Anterior cingulate cortex (tissue), 58 donors: ENCODE measurements around the gene CUL2.
A peak's percentile ranks its signal among the peaks of the same experiment; 100 is the strongest.
"Not testable (repeated sequence)": the region's sequence is repeated elsewhere in the genome, so short reads cannot be mapped to it uniquely, and the experiment has no call there.

ENCODE experiments used
- DNase-seq, 58 donors: peaks; one replicate each; lab custom pipeline; 2025; lab: John Stamatoyannopoulos, UW

The CUL2 gene

GRCh38 chr10:35080261-35080660, 9.9 kb downstream of the CUL2 start:
- DNase-seq: not testable (repeated sequence)

DNA sequence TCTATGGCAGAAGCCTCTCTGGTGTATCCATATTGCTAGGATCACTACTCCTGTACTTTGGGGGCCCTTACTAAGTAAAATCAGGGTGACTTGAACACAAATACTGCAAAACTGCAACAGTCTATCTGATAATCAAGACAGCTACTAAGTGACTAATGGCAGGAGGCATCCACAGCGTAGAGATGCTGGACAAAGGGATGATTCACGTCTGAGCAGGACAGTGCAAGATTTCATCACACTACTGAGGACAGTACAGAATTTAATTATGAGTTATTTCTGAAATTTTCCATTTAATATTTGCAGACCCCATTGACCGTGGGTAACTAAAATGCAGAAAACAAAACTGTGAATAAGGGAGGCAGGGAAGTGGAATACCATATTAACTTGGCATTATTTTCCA, 10.4 kb downstream of the CUL2 start:
- DNase-seq: peak in 1 of 58 donors; percentile 7

DNA sequence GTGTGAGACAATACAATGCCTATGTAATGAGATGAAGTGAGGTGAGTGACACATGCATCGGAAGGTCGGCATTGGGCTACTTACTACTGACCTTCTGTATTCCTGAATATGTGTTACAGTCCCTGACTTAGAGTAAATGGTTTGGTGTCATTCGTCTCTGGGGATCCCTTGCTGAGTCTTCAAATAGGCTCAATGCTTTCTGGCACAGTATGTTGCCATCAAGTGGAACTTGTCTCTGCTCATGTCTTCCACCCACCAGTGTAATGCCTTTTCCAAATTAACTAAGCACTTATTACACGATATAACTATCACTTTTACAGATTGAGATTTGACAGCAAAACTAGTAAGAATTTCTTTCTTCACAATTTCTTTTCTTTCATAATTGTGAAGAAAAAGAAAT, 10.9 kb downstream of the CUL2 start:
- DNase-seq: no peak

- DNase-seq: no peak
Observed at GRCh38 chr10:35075228-35075627, 14.9 kb downstream of the CUL2 start.

- DNase-seq: no peak
Observed at GRCh38 chr10:35074266-35074665, 15.9 kb downstream of the CUL2 start.

- no peak for DNase-seq
Observed at GRCh38 chr10:35070521-35070920, 19.6 kb downstream of the CUL2 start.

GRCh38 chr10:35063837-35064454, 26.2 kb downstream of the CUL2 start:
- DNase-seq: no peak

- no peak for DNase-seq
Observed at GRCh38 chr10:35059481-35059880, 30.7 kb downstream of the CUL2 start.

DNA sequence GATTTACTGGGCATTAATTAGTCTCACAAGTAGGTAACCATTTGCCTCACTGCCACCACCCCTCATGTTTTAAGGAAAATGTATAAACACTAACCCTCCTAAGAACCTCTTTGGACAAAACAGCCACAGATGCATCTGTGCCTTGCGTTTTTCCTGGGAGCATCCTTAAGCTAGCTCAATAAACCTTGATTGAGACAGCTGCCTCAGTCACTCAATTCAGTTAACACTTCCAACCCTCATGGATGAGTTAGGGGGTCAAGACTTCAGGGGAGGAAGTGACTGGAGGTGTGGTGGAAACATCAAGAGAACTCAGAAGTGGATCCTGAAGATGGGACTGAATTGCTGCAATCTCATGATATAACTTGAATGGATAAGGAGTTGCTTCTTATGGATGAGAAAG, 31.5 kb downstream of the CUL2 start:
- DNase-seq: no peak

DNA sequence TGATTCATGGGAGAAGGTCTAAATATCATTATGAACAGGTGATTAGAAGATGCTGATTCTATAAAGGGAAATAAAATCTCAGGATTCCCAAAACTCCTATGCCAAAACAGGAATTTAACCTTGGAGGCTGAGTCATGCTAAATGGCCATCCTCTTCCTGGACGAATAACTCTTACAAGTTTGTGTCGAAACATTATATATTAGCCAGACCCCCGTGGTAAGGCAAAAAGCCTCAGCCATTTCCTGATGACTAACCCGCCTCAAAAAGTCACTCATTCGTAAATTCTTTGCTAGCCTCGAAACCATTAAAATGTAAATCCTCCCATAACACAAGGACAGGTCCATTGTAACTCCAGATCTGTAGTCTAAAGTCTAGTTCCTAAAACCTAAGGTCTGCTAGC, 32.0 kb downstream of the CUL2 start:
- DNase-seq: no peak

- DNase-seq: no peak
Observed at GRCh38 chr10:35056686-35057085, 33.5 kb downstream of the CUL2 start.

DNA sequence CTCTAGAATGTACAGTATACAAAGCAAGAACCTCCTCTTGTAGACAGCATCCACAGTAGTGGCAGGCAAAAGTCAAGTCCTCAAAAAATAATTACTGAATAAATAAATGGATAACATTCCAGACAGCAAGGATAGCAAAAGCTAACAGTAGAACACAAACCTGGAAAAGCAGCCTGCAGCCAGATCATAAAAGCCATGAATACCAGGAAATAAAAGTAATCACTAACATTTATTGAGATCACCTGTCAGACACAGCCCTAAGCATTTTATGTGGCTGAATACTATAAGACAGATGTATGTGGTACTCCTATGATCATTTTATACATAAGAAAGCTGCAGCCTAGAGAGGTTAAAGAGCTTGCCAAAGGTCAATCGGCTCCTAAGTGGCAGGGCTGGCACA, 34.0 kb downstream of the CUL2 start:
- DNase-seq: no peak

DNA sequence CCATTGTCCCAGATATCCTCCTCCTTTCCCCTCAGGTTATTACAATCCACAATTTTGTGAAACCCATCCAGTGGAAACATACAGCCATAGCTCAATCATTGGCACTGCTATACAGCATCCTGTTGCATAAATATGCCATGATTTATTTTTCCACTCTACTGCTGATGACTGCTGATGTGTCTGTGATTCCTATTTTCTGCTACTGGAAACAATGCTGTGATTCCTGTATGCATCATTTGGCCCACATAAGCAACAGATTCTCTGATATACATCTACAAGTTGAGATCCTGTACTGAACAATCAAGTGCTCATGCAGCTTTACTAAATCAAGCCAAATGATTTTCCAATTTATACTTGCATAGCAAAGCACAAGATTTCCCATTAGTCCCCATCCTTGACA, 39.6 kb downstream of the CUL2 start:
- no peak for DNase-seq

GRCh38 chr10:35046074-35046473, 44.1 kb downstream of the CUL2 start:
- no peak for DNase-seq

GRCh38 chr10:35045275-35045674, 44.9 kb downstream of the CUL2 start:
- not testable (repeated sequence) for DNase-seq

GRCh38 chr10:35043796-35044344, 46.3 kb downstream of the CUL2 start:
- DNase-seq: no peak

GRCh38 chr10:35042783-35043182, 47.4 kb downstream of the CUL2 start:
- DNase-seq: no peak

DNA sequence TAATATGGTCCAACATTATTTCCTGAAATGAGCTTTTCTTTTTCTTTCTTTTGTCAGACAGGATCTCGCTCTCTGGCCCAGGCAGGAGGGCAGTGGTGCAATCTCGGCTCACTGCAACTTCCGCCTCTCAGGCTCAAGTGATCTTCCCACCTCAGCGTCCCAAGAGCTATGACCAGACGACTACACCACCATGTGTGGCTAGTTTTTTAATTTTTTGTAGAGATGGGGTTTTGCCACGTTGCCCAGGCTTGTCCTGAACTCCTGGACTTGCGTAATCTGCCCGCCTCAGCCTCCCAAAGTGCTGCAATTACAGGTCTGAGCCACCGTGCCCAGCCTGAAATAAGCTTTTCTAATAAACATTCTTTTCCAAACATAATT, 48.6 kb downstream of the CUL2 start:
- DNase-seq: peak in 1 of 58 donors; percentile 0

DNA sequence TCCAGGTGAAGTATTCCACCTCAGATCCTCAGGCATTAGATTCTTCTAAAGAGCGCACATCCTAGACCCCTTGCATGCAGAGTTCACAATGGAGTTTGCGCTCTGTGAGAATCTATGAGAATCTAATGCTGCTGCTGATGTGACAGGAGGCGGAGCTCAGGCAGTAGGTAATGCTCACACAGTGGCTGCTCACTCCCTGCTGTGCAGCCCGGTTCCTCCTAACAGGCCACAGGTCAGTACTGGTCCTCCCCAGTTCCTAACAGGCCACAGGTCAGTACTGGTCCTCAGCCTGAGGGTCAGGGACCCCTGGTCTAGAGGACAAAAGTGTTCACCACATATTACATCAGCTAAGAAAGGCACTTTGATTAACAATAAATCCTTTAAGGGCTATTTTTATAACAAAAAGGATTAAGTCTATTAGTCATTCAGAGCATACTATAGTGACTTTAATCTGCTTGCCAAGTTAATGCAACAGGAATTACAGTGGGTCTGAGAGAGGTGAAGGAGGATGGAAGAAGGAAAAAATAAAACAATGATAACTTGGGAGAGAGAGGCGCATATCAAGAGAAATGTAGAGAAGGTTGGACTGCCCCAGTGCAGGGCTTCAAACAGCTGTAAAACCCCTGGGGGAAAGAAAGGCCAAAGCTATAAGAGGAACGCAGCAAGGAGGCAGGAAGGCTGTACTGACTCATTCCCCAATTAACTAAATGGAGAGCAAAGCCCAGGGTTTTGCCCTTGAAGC, 49.2 kb downstream of the CUL2 start:
- no peak for DNase-seq

DNA sequence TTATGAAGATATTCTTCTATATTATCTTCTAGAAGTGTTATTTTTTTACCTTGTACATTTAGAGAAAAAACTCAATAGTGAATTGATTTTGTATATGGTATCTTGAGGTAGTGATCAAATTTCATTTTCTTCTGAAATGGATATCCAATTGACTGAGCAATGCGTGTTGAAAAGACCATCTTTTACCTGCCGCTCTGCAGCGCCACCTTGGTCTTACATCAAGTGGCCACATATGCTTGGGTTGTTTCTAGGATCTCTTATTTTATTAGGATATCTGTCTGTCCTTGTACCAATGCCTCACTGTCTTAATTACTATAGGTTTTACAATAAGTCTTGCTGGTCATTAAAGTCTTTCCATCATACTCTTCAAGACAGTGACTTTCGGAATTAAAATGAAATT, 53.0 kb downstream of the CUL2 start:
- no peak for DNase-seq

GRCh38 chr10:35035606-35036005, 54.5 kb downstream of the CUL2 start:
- DNase-seq: no peak

- DNase-seq: no peak
Observed at GRCh38 chr10:35027567-35027966, 62.6 kb downstream of the CUL2 start.
